Lung (tissue), 12 donors: ENCODE data around the gene SH3GL1. TPM values are rescaled to one million over a fixed set of nuclear protein-coding genes. Genes with fewer than 3 reads are reported as not detected.

Experiments
- ATAC-seq: fragments of 200-7000 bp; cut with Tn5 transposase; one replicate; pipeline ENCODE4 v1.9.1; 2020; ENCODE audit warnings: moderate number of reproducible peaks; ENCODE audit not compliant: insufficient read depth, low FRiP score
- DNase-seq, 3 donors: peaks; one replicate each; pipeline ENCODE4 v3.0.0-alpha.2; 2013 to 2017
- H3K27ac ChIP-seq, 2 donors: one replicate each; pipeline ENCODE4 v1.5.1; 2013; ENCODE audit warnings: mild to moderate bottlenecking in 2 of 2, moderate library complexity in 2 of 2, control low read depth in 1 of 2, inconsistent platforms in 1 of 2, low read depth in 1 of 2, low read length in 1 of 2
- H3K27me3 ChIP-seq, 3 donors: one replicate each; pipeline ENCODE4 v1.5.1; 2013; ENCODE audit warnings: low read length in 2 of 3; ENCODE audit not compliant: control insufficient read depth in 3 of 3, insufficient read depth in 3 of 3
- H3K36me3 ChIP-seq, 4 donors: one replicate each; pipeline ENCODE4 v1.5.1; 2013; ENCODE audit warnings: low read length in 4 of 4, mild to moderate bottlenecking in 1 of 4, moderate library complexity in 1 of 4; ENCODE audit not compliant: control insufficient read depth in 4 of 4, insufficient read depth in 4 of 4
- H3K4me1 ChIP-seq, 5 donors: one replicate each; pipeline ENCODE4 v1.5.1; 2013; ENCODE audit warnings: low read length in 5 of 5, mild to moderate bottlenecking in 2 of 5, moderate library complexity in 1 of 5; ENCODE audit not compliant: control insufficient read depth in 5 of 5, insufficient read depth in 5 of 5
- H3K4me3 ChIP-seq: one replicate; pipeline ENCODE4 v1.5.1; 2013; ENCODE audit warnings: mild to moderate bottlenecking, control low read depth, moderate library complexity
- H3K9ac ChIP-seq, 2 donors: one replicate each; pipeline ENCODE4 v1.5.1; 2013; ENCODE audit warnings: low read length in 2 of 2, control low read depth in 1 of 2; ENCODE audit not compliant: insufficient read depth in 1 of 2
- H3K9me3 ChIP-seq, 4 donors: one replicate each; pipeline ENCODE4 v1.5.1; 2013; ENCODE audit warnings: low read length in 3 of 4, mild to moderate bottlenecking in 1 of 4, moderate library complexity in 1 of 4; ENCODE audit not compliant: control insufficient read depth in 4 of 4, insufficient read depth in 3 of 4
- CTCF ChIP-seq: IDR thresholded peaks from 2 replicates; pipeline ENCODE4 v1.5.1; 2012; ENCODE audit warnings: mild to moderate bottlenecking; ENCODE audit errors: control extremely low read depth, extremely low read depth
- WGBS, 2 donors: extraction: QIAGEN DNeasy Blood & Tissue Kit; methylation state at CpG; one replicate each; pipeline ENCODE4 v1.1.7; 2013; 5-methylcytosine and 5-hydroxymethylcytosine counted together
- polyA plus RNA-seq, 2 donors: library from polyadenylated mRNA; stranded (reverse); fragments of 200-250 nt; gene quantifications; one replicate each; pipeline ENCODE4 v1.2.1, GENCODE V29; 2013
- total RNA-seq, 2 donors: library from RNA; depleted of rRNA in 1 of 2; stranded (reverse); fragments of >200 nt in 1 of 2; gene quantifications; one replicate each; pipeline ENCODE4 v1.2.1, GENCODE V29; 2014 to 2021
- donor health status: control.
- donor health status: control.
- donor health status: Bipolar disorder and iron deficiency.
- donor health status: healthy.
- donor health status: DM: yes; HTN: yes; CAD: no.

SH3GL1 gene
- total and polyA plus RNA-seq, 4 donors, result 30.6 to 68.6 (median 59.2) TPM

- Histone ChIP-seq H3K4me3 (no peak overlapping the region), H3K9me3 (no peaks in the 10 kb centered on the region), H3K9ac (no peak overlapping the region), H3K27ac (no peak overlapping the region), H3K4me1 (peaks cover 0 to 37% (median 4%) of the 10 kb centered on the region in 5 donors), H3K36me3 (peaks cover 9 to 73% (median 32%) of the 10 kb centered on the region in 4 donors), H3K27me3 (no peaks in the 10 kb centered on the region)
- no peak for TF ChIP-seq CTCF
- peak; percentile 89 to 92 (median 91) for DNase-seq
- no peak for ATAC-seq
- WGBS, 2 donors, result 79 to 82% methylated on average over 12 of the region's 12 CpGs
Measured at GRCh38 chr19:4360641-4361151, 39.7 kb downstream of the SH3GL1 start.

GRCh38 chr19:4360081-4360569 is 40.2 kb downstream of the SH3GL1 start:
- TF ChIP-seq CTCF, result no peak
- H3K4me3 ChIP-seq, result no peak overlapping the region
- H3K9me3 ChIP-seq, result no peaks in the 10 kb centered on the region
- H3K4me1 ChIP-seq, result peaks cover 0 to 37% (median 4%) of the 10 kb centered on the region in 5 donors
- ATAC-seq, result no peak
- 76 to 82% methylated on average over 9 of the region's 9 CpGs for WGBS, 2 donors
- peaks cover 9 to 67% (median 29%) of the 10 kb centered on the region in 4 donors for H3K36me3 ChIP-seq
- H3K9ac ChIP-seq, result no peak overlapping the region
- H3K27me3 ChIP-seq, result no peaks in the 10 kb centered on the region
- H3K27ac ChIP-seq, result no peak overlapping the region
- DNase-seq, result peak; percentile 49 to 82 (median 64)

- no peaks in the 10 kb centered on the region for H3K9me3 ChIP-seq
- no peak overlapping the region for H3K9ac ChIP-seq
- WGBS, 2 donors, result 83 to 90% methylated on average over 13 of the region's 13 CpGs
- H3K27me3 ChIP-seq, result no peaks in the 10 kb centered on the region
- peaks cover 9 to 69% (median 27%) of the 10 kb centered on the region in 4 donors for H3K36me3 ChIP-seq
- no peak overlapping the region for H3K27ac ChIP-seq
- H3K4me3 ChIP-seq, result no peak overlapping the region
- ATAC-seq (no peak), DNase-seq (no peak)
- H3K4me1 ChIP-seq, result peaks cover 0 to 37% (median 4%) of the 10 kb centered on the region in 5 donors
- no peak for TF ChIP-seq CTCF
Measured at GRCh38 chr19:4359627-4360000, 40.7 kb downstream of the SH3GL1 start.
